ENCODE data around the gene GNS.

GRCh38 chr12:64801381-64801780, 42.2 kb upstream of the GNS start:
- TF ChIP-seq CTCF (IDR thresholded peaks at IDR 0.05) (no peak), ZFX (IDR thresholded peaks at IDR 0.05; ENCODE audit: borderline replicate concordance) (no peak)
